K562 (cell line): ENCODE data around the gene RMND5B. TPM values are rescaled to one million over a fixed set of nuclear protein-coding genes. Genes with fewer than 3 reads are reported as not detected.
A peak's percentile ranks its signal among the peaks of the same experiment; 100 is the strongest.

Experiments
- CHD1 ChIP-seq: fragments of 200-600 bp; sonication (generic); IDR thresholded peaks from one replicate; pipeline ENCODE4 v1.6.1; 2012; ENCODE audit warnings: mild to moderate bottlenecking, moderate library complexity, low read length, inconsistent platforms
- DIDO1 ChIP-seq: fragments of 450-650 bp; IDR thresholded peaks from 2 replicates; pipeline ENCODE4 v1.6.1; 2016; ENCODE audit warnings: low read depth, missing biosample characterization, missing genetic modification characterization
- DMBX1 ChIP-seq: fragments of 250-450 bp; sonication (Bioruptor Pico); IDR thresholded peaks from 2 replicates; pipeline ENCODE4 v1.8.0; 2022; ENCODE audit warnings: inconsistent platforms, mild to moderate bottlenecking, moderate library complexity, borderline replicate concordance
- HES1 ChIP-seq: fragments of 450-650 bp; IDR thresholded peaks from 2 replicates; pipeline ENCODE4 v1.6.1; 2016; ENCODE audit warnings: low read depth, mild to moderate bottlenecking, moderate library complexity
- KLF1 ChIP-seq: fragments of 450-650 bp; IDR thresholded peaks from 2 replicates; pipeline ENCODE4 v1.6.1; 2016; ENCODE audit warnings: missing genetic modification characterization, missing compliant biosample characterization
- KLF16 ChIP-seq: IDR thresholded peaks from 2 replicates; pipeline ENCODE4 v1.6.1; 2016; ENCODE audit warnings: antibody characterized with exemption
- MAFF ChIP-seq: IDR thresholded peaks from 2 replicates; pipeline ENCODE4 v1.6.1; 2012; ENCODE audit warnings: low read length, improper control_type of control experiment
- MTA2 ChIP-seq: fragments of 450-650 bp; IDR thresholded peaks from 2 replicates; pipeline ENCODE4 v1.6.1; 2016; ENCODE audit warnings: low read depth
- NFIC ChIP-seq: fragments of 450-650 bp; IDR thresholded peaks from 2 replicates; pipeline ENCODE4 v1.6.1; 2017; ENCODE audit warnings: mild to moderate bottlenecking, inconsistent platforms
- NR2C2 ChIP-seq, 2 experiments: fragments of 200-800 bp in 1 of 2; sonication (Bioruptor generic) in 1 of 2; sonication (generic) in 1 of 2; formaldehyde crosslinking in 1 of 2; IDR thresholded peaks; 2 replicates each; pipeline versions ENCODE4 v1.6.1 to v1.8.0; 2016 to 2022; ENCODE audit warnings: mild to moderate bottlenecking in 1 of 2, missing compliant biosample characterization in 1 of 2, missing genetic modification characterization in 1 of 2, missing genetic modification reagents in 1 of 2
- PRMT5 ChIP-seq: sonication (generic); formaldehyde crosslinking; IDR thresholded peaks from 2 replicates; pipeline ENCODE4 v1.5.0; 2020; ENCODE audit warnings: missing genetic modification reagents
- SAFB2 ChIP-seq: fragments of 200-400 bp; formaldehyde crosslinking; IDR thresholded peaks from 2 replicates; pipeline ENCODE4 v1.6.1; 2018; ENCODE audit warnings: borderline replicate concordance, low read length, low read depth, moderate library complexity; ENCODE audit not compliant: severe bottlenecking
- SMAD1 ChIP-seq: fragments of 150-350 bp; IDR thresholded peaks from 2 replicates; pipeline ENCODE4 v1.6.1; 2014; ENCODE audit warnings: low read length, low read depth; ENCODE audit not compliant: partially characterized antibody
- SRSF9 ChIP-seq: fragments of 200-400 bp; formaldehyde crosslinking; IDR thresholded peaks from 2 replicates; pipeline ENCODE4 v1.6.1; 2017; ENCODE audit warnings: low read depth, low read length, borderline replicate concordance
- TBL1XR1 ChIP-seq, 2 experiments: IDR thresholded peaks; 2 replicates each; pipeline ENCODE4 v1.6.1; 2012; ENCODE audit warnings: improper control_type of control experiment in 2 of 2, low read length in 2 of 2, mild to moderate bottlenecking in 1 of 2
- THAP12 ChIP-seq: fragments of 250-450 bp; sonication (Bioruptor Pico); IDR thresholded peaks from 2 replicates; pipeline ENCODE4 v1.9.0; 2021; ENCODE audit warnings: mild to moderate bottlenecking, inconsistent platforms
- TOE1 ChIP-seq, 2 experiments: fragments of 450-650 bp in 1 of 2; sonication (generic) in 1 of 2; formaldehyde crosslinking in 1 of 2; IDR thresholded peaks; 2 replicates each; pipeline versions ENCODE4 v1.7.1 to v1.8.0; 2016 to 2022; ENCODE audit warnings: borderline replicate concordance in 2 of 2, mild to moderate bottlenecking in 2 of 2, antibody characterized with exemption in 1 of 2, inconsistent platforms in 1 of 2, low read depth in 1 of 2, missing genetic modification reagents in 1 of 2, moderate library complexity in 1 of 2
- USF2 ChIP-seq: sonication (generic); formaldehyde crosslinking; IDR thresholded peaks from 2 replicates; pipeline ENCODE4 v1.5.0; 2020; ENCODE audit warnings: missing genetic modification reagents
- YY1 ChIP-seq, 3 experiments: IDR thresholded peaks; 2 replicates each; pipeline ENCODE4 v1.6.1; 2011; ENCODE audit warnings: low read length in 2 of 3, mild to moderate bottlenecking in 2 of 3, moderate library complexity in 2 of 3, borderline replicate concordance in 1 of 3, control low read depth in 1 of 3, low read depth in 1 of 3; ENCODE audit not compliant: insufficient read depth in 3 of 3, insufficient replicate concordance in 2 of 3, control insufficient read depth in 1 of 3, insufficient read length in 1 of 3; ENCODE audit errors: extremely low read depth in 1 of 3
- ZBTB12 ChIP-seq: fragments of 250-450 bp; sonication (Bioruptor Pico); IDR thresholded peaks from 2 replicates; pipeline ENCODE4 v1.4.0; 2020
- ZFP1 ChIP-seq: fragments of 450-650 bp; formaldehyde crosslinking; IDR thresholded peaks from 2 replicates; pipeline ENCODE4 v1.4.0; 2020; ENCODE audit warnings: mild to moderate bottlenecking, mixed read lengths
- ZNF174 ChIP-seq: fragments of 250-450 bp; sonication (Bioruptor Pico); IDR thresholded peaks from 2 replicates; pipeline ENCODE4 v1.4.0; 2020; ENCODE audit warnings: mild to moderate bottlenecking
- ZNF316 ChIP-seq: fragments of 450-650 bp; IDR thresholded peaks from 2 replicates; pipeline ENCODE4 v1.6.1; 2016
- ZNF699 ChIP-seq: fragments of 250-450 bp; sonication (Bioruptor Pico); IDR thresholded peaks from 2 replicates; pipeline ENCODE4 v1.8.0; 2021; ENCODE audit warnings: mild to moderate bottlenecking, moderate library complexity; ENCODE audit not compliant: insufficient replicate concordance
- polyA plus RNA-seq, 8 experiments: library from polyadenylated mRNA; depleted of rRNA in 4 of 8; stranded (reverse) in 5 of 8; unstranded in 3 of 8; fragments of >200 nt; fragmentation: Nextera tagmentation in 2 of 8; fragmentation: Illumina TruSeq in 1 of 8; extraction: Ambion mirVana in 2 of 8; extraction: Trizol in 1 of 8; gene quantifications; 2 replicates each; pipeline versions ENCODE4 v1.2.1 to v1.2.3, GENCODE V29; 2011 to 2014; ENCODE audit warnings: inconsistent platforms in 1 of 8, missing spikeins in 1 of 8
- total RNA-seq, 7 experiments: library from RNA; depleted of rRNA in 6 of 7; stranded (reverse); fragments of >200 nt in 6 of 7; fragmentation: Illumina TruSeq in 2 of 7; extraction: Trizol in 2 of 7; gene quantifications; 2 replicates each; pipeline versions ENCODE4 v1.2.1 to v1.2.3, GENCODE V29; 2011 to 2021; ENCODE audit warnings: low replicate concordance in 1 of 7

RMND5B gene
- total and polyA plus RNA-seq, 9 of the 15 experiments (the other 6 are each of a cell fraction or from before 2014, with no cell fraction given): 2.6 to 57.0 (median 28.3) TPM

- TF ChIP-seq ZBTB12 (CRISPR knock-in tag) (no peak), MTA2 (no peak), TBL1XR1 (IDR thresholded peaks at IDR 0.05; ENCODE audit: low read length in 2 of 2) (no peak), DIDO1 (tag) (no peak), NR2C2 (CRISPR knock-in tag; IDR thresholded peaks at IDR 0.05) (no peak), NR2C2 (tag; IDR thresholded peaks at IDR 0.05) (no peak), TOE1 (IDR thresholded peaks at IDR 0.05; ENCODE audit: borderline replicate concordance) (no peak), TOE1 (CRISPR knock-in tag; IDR thresholded peaks at IDR 0.05; ENCODE audit: borderline replicate concordance, low read depth) (no peak), HES1 (no peak), KLF16 (no peak), THAP12 (CRISPR knock-in tag) (no peak), USF2 (no peak), DMBX1 (no peak), SRSF9 (no peak), MAFF (peak; percentile 64), SAFB2 (no peak), ZNF174 (no peak), NFIC (no peak), ZFP1 (CRISPR knock-in tag) (no peak), ZNF316 (peak; percentile 91), CHD1 (no peak), ZNF699 (CRISPR knock-in tag) (no peak), KLF1 (tag) (no peak), YY1 (IDR thresholded peaks at IDR 0.05; ENCODE audit: borderline replicate concordance in 1 of 3, control insufficient read depth in 1 of 3, extremely low read depth in 1 of 3, insufficient read depth in 3 of 3, insufficient read length in 1 of 3, insufficient replicate concordance in 2 of 3, low read depth in 1 of 3, low read length in 2 of 3) (no peak), PRMT5 (CRISPR knock-in tag) (no peak), SMAD1 (no peak)
Measured at GRCh38 chr5:178186427-178186826, 55.6 kb downstream of the RMND5B start (continued).
